NCI-H1105 treated with DMSO at 0.1 percent for 48 hours (cell line): ENCODE measurements around the gene CASP1.
"Not testable (repeated sequence)": the region's sequence is repeated elsewhere in the genome, so short reads cannot be mapped to it uniquely, and the experiment has no call there.

Experiments used
- DNase-seq: peaks from one replicate; lab custom pipeline; 2025; lab: John Stamatoyannopoulos, UW

Gene CASP1

GRCh38 chr11:105045676-105046296 is 10.8 kb upstream of the CASP1 start:
- no peak for DNase-seq

DNA sequence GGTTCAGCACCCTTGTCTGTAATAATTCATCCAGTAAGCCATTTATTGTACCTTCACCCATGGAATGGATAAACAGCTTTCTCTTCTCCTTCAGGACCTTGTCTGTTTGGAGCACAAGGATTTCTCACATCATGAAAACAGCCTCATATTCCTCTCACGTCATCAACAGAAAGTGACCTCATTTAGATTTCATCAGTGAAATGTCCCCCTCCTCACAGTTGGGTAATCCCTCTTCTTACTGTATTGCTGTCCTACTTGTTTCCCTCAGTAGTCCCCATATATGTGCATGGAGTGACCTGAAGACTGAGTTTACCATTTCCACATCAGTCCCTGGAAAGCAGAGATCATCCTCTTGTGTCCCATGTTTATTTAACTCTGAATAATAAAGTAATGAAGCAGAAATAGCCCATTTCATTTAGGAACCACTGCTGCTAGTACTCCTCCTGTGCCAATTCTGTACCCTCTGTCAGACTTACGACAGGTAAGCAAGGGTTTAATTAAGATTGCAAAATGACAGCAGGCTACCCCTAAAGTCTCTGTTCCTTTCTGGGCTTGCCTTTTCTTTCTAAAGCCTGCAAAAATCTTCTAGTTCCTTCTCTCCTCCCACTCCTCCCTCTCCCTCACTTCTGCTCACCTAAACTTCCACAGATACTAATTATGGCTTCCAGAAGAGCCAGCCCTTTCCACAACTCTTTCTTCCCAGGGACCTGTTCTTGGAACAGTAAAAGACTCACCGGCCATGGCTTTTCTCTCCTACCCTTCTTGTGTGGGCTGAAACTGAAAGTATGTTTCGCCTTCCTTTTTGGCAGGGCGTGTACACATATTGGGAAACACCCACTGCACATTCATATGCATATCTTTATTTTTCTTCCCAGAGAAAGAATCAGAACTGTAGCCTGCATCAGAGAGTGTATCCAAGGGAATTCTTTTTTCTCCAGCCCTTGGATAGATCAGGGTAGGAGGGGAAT is 9.9 kb upstream of the CASP1 start, which contains the start of gene CARD16:
CARD16 (minus strand) TSS at position 779 of the 968 bp plus-strand sequence; CDS start at position 741, 38 bp downstream.
- DNase-seq = not testable (repeated sequence)

DNA sequence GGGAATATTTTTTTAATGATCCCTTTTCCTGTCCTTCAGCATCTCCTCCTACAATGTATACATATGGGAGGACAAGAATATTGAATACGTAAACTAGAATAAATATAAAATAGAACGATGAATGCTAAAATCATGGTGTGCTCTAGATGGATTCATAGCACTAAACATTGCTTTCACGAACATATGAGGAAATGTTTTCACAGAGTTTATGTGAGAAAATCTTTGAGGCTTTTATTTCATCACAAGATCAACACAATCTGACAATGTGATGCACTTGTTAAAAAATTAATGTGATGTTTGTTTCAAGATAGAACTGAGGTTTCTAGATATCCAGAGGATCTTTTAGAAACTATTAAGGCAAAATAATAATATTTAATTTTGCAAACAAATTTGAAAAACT is 7.2 kb upstream of the CASP1 start:
- no peak for DNase-seq

GRCh38 chr11:105040703-105041102 is 5.8 kb upstream of the CASP1 start:
- no peak for DNase-seq

DNA sequence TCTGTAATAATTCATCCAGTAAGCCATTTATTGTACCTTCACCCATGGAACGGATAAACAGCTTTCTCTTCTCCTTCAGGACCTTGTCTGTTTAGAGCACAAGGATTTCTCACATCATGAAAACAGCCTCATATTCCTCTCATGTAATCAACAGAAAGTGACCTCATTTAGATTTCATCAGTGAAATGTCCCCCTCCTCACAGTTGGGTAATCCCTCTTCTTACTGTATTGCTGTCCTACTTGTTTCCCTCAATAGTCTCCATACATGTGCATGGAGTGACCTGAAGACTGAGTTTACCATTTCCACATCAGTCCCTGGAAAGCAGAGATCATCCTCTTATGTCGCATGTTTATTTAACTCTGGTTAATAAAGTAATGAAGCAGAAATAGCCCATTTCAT is 556 bp downstream of the CASP1 start:
- DNase-seq = not testable (repeated sequence)

- no peak for DNase-seq
Measured at GRCh38 chr11:105033781-105034180, 1.2 kb downstream of the CASP1 start.

- no peak for DNase-seq
Measured at GRCh38 chr11:105033343-105033742, 1.6 kb downstream of the CASP1 start.

DNA sequence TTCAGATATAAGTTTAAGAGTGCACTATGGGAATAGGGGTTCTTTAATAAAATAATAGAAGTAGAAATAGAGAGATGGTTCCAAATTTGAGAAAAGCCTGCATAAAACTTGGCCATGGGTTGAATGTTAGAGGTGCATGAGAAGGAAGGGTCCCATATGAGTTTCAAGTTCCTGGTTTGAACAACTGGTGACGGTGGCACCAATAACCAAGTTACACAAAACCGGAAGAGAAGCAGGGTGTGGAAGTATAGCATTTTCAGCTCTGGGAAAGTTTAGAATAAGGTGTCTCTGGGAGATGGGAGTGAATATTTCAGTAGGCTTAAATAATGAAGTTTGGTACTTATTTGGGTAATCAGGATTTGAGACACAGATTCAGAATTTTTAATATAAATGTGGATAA is 2.4 kb downstream of the CASP1 start:
- DNase-seq = no peak

DNA sequence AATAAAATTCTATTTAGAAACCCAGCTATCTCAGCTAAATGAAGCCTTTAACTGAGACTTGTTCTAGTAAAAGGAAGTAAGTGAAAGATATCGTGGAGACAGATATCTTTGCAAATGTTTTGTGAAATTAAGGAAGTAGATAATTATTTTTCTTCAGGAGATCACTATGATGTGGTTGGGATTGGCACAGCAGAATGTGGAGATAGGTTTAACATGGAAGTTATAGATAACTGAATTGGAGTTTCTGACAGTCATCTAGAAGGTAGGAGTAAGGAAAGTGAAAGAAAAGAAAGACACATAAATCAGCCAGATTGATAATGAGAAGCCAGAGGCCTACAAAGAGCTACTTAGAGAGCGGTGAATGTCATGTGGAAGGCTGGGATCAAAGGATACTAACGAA is 7.3 kb downstream of the CASP1 start:
- no peak for DNase-seq

GRCh38 chr11:105024394-105024793 is 10.6 kb downstream of the CASP1 start:
- DNase-seq = no peak

GRCh38 chr11:105023003-105023402 is 11.9 kb downstream of the CASP1 start, which contains the start of gene CASP5:
Gene CASP5, minus strand, starts transcription at chr11:105023168. Its CDS starts 32 bp downstream, at chr11:105023136.
- DNase-seq = no peak

DNA sequence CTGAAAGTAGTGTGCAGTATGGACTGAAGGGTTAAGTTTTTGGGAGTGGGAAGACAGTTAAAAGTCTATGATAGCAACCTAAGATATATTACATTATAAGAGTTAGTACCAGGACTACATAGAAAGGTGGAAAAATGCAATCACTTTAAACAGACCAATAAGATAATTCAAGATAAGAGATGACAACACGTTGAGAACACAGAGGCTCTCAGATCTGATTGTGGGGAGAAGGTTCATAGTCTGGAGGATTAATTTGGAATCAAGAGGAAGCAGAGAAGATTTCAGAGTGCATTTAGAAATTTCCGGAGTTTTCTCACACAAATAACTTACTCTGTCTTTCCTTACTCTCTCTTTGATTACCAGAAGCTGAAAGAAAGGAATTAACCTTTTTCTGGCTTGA is 12.4 kb downstream of the CASP1 start:
- no peak for DNase-seq

- no peak for DNase-seq
Measured at GRCh38 chr11:105007463-105007862, 27.5 kb downstream of the CASP1 start.

GRCh38 chr11:105005451-105005845 is 29.5 kb downstream of the CASP1 start:
- DNase-seq = no peak

GRCh38 chr11:105004021-105004420 is 30.9 kb downstream of the CASP1 start:
- no peak for DNase-seq

DNA sequence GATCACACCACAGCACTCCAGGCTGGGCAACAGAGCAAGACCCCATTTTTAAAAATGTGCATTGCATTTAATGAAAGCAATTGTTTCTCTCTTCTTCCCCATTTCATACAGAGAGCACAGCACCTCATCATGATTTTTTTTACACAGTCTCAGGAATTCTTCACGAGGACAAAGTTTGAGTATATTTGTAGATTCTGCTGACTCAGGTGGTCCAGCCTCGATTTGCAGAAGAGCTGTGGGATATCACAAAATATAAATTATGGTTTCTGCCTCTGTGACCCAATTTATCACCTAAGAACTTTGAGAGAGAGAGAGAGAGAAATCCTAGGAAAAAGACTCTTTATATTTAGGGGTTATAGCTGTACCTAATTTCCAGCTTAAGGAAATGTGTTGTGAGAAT is 31.8 kb downstream of the CASP1 start:
- DNase-seq = no peak

DNA sequence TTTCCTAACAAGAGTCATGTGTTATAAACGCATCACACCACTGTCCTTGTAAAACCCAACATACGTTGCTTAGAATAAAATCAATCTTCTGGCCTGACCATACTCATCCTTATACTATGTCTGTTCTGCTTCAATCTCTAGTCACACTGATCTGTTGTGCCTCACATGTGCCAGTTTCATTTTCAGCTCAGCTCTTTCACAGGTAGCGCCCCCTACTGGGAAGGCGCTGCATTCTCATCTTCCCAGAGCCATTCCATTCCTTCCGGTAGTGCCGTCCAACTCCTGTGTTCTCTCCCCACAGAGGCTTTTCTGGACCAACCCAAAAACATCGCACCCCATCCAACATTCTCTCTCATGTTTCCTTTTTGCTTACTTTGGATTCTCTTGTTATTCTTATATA is 34.1 kb downstream of the CASP1 start:
- no peak for DNase-seq

DNA sequence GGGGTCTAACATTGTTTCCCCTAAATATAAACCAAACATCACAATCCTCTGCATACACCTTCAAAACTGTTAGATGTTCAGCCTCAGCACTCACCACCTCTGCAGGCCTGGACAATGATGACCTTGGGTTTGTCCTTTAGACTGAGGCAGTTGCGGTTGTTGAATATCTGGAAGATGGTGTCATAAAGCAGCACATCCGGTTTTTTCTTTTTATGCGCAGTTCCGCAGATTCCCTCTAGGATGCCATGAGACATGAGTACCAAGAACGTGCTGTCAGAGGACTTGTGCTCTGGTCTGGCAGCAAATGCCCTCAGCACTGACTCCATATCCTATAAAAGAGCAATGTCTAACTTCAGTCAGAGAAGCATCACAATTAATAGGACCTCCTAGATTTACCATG is 34.8 kb downstream of the CASP1 start:
- no peak for DNase-seq

- DNase-seq = no peak
Measured at GRCh38 chr11:104999721-105000120, 35.2 kb downstream of the CASP1 start.

DNA sequence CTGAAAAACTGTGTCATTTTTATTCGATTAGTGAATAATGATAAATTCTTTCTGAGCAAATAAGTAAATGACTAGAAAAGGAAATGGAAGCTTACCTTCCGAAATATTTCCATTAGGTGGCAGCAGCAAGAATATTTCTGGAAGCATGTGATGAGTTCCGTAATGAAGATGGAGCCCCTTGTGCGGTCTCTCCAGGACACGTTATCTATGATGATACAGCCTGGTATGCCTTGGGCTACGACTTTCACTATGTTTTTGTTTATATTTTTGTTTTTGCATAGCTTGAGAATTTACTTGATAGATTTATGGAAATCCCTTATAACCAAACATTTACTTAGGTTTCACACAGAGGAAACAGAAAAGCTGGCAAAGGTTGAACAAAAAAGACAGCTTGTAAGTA is 37.7 kb downstream of the CASP1 start:
- no peak for DNase-seq

- DNase-seq = peak; percentile 68
Measured at GRCh38 chr11:104995001-104995408, 39.9 kb downstream of the CASP1 start.

- no peak for DNase-seq
Measured at GRCh38 chr11:104992781-104993180, 42.2 kb downstream of the CASP1 start.

DNA sequence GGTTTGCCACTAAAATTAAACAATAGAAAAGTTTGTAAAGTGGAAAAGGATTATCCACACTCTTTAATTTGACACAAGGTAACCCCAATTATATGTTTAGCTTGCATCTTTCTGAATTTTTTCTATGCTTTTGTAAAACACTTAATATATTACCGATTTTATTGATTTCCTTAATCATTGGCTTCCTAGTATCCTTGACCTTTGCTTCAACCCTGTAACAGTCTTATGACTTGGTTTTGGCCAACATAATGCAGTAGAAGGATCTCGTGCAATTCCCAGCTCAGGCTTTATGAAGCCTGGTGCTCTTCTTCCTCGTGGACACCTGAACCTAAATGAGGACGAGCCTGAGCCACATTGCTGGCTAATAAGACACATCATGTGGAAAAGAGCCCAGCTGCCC is 43.0 kb downstream of the CASP1 start:
- no peak for DNase-seq
